CD4-positive, alpha-beta T cell (primary cell): Measurements from ENCODE around the gene FBXL19. TPM values are rescaled to one million over a fixed set of nuclear protein-coding genes. Genes with fewer than 3 reads are reported as not detected.
A peak's percentile ranks its signal among the peaks of the same experiment; 100 is the strongest.

Experiments used
- ATAC-seq: fragments of 200-7000 bp; cut with Tn5 transposase; one replicate; pipeline ENCODE4 v1.10.0; 2022; ENCODE audit warnings: mild to moderate bottlenecking; ENCODE audit not compliant: poor library complexity
- CTCF ChIA-PET: fragments of 350-600 bp; sonication (Branson Sonifier 250); formaldehyde crosslinking; loops from one replicate; lab custom pipeline; 2021; ENCODE audit warnings: antibody characterized with exemption, inconsistent platforms; lab: Charles Lee
- POLR2A ChIA-PET: fragments of 350-600 bp; sonication (Branson Sonifier 250); formaldehyde crosslinking; loops from one replicate; lab custom pipeline; 2021; ENCODE audit warnings: antibody characterized with exemption, inconsistent platforms; lab: Charles Lee
- DNase-seq, 14 experiments: peaks; one replicate each; pipeline ENCODE4 v3.0.0-alpha.2; 2013 to 2020; ENCODE audit warnings: mixed read lengths in 2 of 14
- H3K27ac ChIP-seq, 2 donors: one replicate each; pipeline versions ENCODE4 v1.5.1 to v1.7.0; 2013; ENCODE audit warnings: low read length in 2 of 2, low read depth in 1 of 2, mild to moderate bottlenecking in 1 of 2
- H3K27me3 ChIP-seq, 2 experiments: 1 replicate in 1 of 2; 2 replicates in 1 of 2; pipeline versions ENCODE4 v1.6.1 to v1.7.0; 2013; ENCODE audit warnings: low read length in 2 of 2, control low read depth in 1 of 2, mild to moderate bottlenecking in 1 of 2, moderate library complexity in 1 of 2; ENCODE audit not compliant: insufficient read depth in 2 of 2, control insufficient read depth in 1 of 2
- H3K36me3 ChIP-seq: one replicate; pipeline ENCODE4 v1.6.1; 2013; ENCODE audit warnings: low read length, control low read depth; ENCODE audit not compliant: insufficient read depth
- H3K4me1 ChIP-seq: one replicate; pipeline ENCODE4 v1.6.1; 2013; ENCODE audit warnings: low read length, control low read depth; ENCODE audit not compliant: insufficient read depth
- H3K4me3 ChIP-seq: one replicate; pipeline ENCODE4 v1.5.1; 2013; ENCODE audit warnings: mild to moderate bottlenecking, low read length, moderate library complexity
- H3K9me3 ChIP-seq, 2 experiments: 1 replicate in 1 of 2; 2 replicates in 1 of 2; pipeline versions ENCODE4 v1.6.1 to v1.7.0; 2013; ENCODE audit warnings: low read length in 2 of 2, mild to moderate bottlenecking in 2 of 2, control low read depth in 1 of 2, moderate library complexity in 1 of 2; ENCODE audit not compliant: control insufficient read depth in 1 of 2, insufficient read depth in 1 of 2
- H3K27ac Mint-ChIP-seq: one replicate; pipeline ENCODE4 v1.8.0; 2020; ENCODE audit warnings: mixed read lengths
- H3K27me3 Mint-ChIP-seq: one replicate; pipeline ENCODE4 v1.8.0; 2021; ENCODE audit warnings: mixed read lengths
- H3K36me3 Mint-ChIP-seq: one replicate; pipeline ENCODE4 v1.8.0; 2021; ENCODE audit warnings: low read depth, mixed read lengths
- H3K4me1 Mint-ChIP-seq: one replicate; pipeline ENCODE4 v1.8.0; 2021; ENCODE audit warnings: low read depth, mixed read lengths
- H3K4me3 Mint-ChIP-seq: one replicate; pipeline ENCODE4 v1.8.0; 2020; ENCODE audit warnings: mild to moderate bottlenecking, mixed read lengths
- H3K9me3 Mint-ChIP-seq: one replicate; pipeline ENCODE4 v1.8.0; 2020; ENCODE audit warnings: mixed read lengths
- intact Hi-C, 2 experiments: fragments of 100-400 bp; cut with DNase I in 1 of 2; cut with micrococcal nuclease in 1 of 2; formaldehyde crosslinking; loops; one replicate each; pipeline versions ENCODE4 v1.15.1 to v1.9.0; 2023 to 2025; cut with DNase I, micrococcal nuclease
- total RNA-seq, 174 experiments: library from RNA in 2 of 174; stranded (reverse) in 2 of 174; gene quantifications; one replicate each; pipeline ENCODE4 v1.2.3 and lab custom pipeline; 2021 to 2026
- TF ChIP-seq, protein P1 (sequence below): fragments of 200-600 bp; IDR thresholded peaks from one replicate; pipeline ENCODE4 v1.8.0; 2022; ENCODE audit warnings: antibody characterized with exemption, mild to moderate bottlenecking

FBXL19 gene
- total RNA-seq, 2 experiments from 2014 or later: 7.5 to 8.9 TPM

DNA sequence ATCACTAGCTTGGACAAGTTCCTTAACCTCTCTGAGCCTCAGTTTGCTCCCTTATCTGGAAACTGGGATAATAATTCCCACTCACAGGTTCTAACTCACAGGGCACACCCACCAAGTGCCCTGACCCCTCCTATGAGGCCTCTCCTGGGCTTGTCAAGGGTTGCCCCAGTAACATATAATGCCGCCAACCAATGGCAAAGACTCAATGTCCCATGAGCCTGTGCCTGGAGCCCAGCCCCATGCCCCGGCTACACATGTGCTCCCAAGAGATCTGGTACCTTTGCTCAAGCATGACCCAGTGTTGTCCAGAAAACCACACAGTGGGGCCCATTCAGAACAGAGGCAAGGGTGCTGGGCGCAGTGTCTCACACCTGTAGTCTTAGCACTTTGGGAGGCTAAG is 8.5 kb upstream of the FBXL19 start:
- Mint-ChIP-seq H3K27ac (no peak overlapping the region), H3K36me3 (no peaks in the 10 kb centered on the region), H3K9me3 (no peaks in the 10 kb centered on the region), H3K4me1 (no peaks in the 10 kb centered on the region), H3K4me3 (no peak overlapping the region), H3K27me3 (no peaks in the 10 kb centered on the region)
- DNase-seq: no peak
- intact Hi-C loops: no loop called here
- no peaks in the 10 kb centered on the region for H3K4me1 ChIP-seq
- no peak overlapping the region for H3K27ac ChIP-seq
- POLR2A ChIA-PET: no interaction called here
- TF ChIP-seq, protein P1, sequence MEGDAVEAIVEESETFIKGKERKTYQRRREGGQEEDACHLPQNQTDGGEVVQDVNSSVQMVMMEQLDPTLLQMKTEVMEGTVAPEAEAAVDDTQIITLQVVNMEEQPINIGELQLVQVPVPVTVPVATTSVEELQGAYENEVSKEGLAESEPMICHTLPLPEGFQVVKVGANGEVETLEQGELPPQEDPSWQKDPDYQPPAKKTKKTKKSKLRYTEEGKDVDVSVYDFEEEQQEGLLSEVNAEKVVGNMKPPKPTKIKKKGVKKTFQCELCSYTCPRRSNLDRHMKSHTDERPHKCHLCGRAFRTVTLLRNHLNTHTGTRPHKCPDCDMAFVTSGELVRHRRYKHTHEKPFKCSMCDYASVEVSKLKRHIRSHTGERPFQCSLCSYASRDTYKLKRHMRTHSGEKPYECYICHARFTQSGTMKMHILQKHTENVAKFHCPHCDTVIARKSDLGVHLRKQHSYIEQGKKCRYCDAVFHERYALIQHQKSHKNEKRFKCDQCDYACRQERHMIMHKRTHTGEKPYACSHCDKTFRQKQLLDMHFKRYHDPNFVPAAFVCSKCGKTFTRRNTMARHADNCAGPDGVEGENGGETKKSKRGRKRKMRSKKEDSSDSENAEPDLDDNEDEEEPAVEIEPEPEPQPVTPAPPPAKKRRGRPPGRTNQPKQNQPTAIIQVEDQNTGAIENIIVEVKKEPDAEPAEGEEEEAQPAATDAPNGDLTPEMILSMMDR: no peak
- H3K9me3 ChIP-seq: no peaks in the 10 kb centered on the region
- CTCF ChIA-PET: no interaction called here
- no peak overlapping the region for H3K4me3 ChIP-seq
- no peak for ATAC-seq
- H3K36me3 ChIP-seq: no peaks in the 10 kb centered on the region
- H3K27me3 ChIP-seq: no peaks in the 10 kb centered on the region

DNA sequence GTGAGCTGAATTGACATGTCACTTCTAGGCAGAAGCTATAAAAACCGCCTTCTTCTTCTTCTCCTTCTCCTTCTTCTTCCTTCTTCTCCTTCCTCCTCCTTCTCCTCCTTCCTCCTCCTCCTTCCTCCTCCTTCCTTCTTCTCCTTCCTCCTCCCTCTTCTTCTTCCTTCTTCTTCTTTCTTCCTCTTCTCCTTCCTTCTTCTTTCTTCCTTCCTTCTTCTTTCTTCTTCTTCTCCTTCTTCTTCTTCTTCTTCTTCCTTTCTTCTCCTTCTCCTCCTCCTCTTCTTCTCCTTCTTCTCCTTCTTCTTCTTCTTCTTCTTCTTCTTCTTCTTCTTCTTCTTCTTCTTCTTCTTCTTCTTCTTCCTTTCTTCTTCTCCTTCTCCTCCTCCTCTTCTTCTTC is 4.8 kb upstream of the FBXL19 start:
- Mint-ChIP-seq H3K9me3 (no peaks in the 10 kb centered on the region), H3K36me3 (peaks cover 7% of the 10 kb centered on the region), H3K4me3 (no peak overlapping the region), H3K27me3 (no peaks in the 10 kb centered on the region), H3K4me1 (peaks cover 10% of the 10 kb centered on the region), H3K27ac (no peak overlapping the region)
- ATAC-seq (no peak), DNase-seq (no peak)
- intact Hi-C loops: no loop called here
- TF ChIP-seq, protein P1: no peak
- H3K27me3 ChIP-seq: no peaks in the 10 kb centered on the region
- no peaks in the 10 kb centered on the region for H3K36me3 ChIP-seq
- no peak overlapping the region for H3K27ac ChIP-seq
- H3K9me3 ChIP-seq: no peaks in the 10 kb centered on the region
- ChIA-PET CTCF (interaction anchor here (1.2 kb wide), 1 partner anchor 74 kb away, joined by 5 read pairs; no protein-coding TSS in a partner anchor), POLR2A (interaction anchor here (1.3 kb wide), 1 partner anchor 74 kb away, joined by 3 read pairs; no protein-coding TSS in a partner anchor)
- peaks cover 11% of the 10 kb centered on the region for H3K4me1 ChIP-seq
- no peak overlapping the region for H3K4me3 ChIP-seq

DNA sequence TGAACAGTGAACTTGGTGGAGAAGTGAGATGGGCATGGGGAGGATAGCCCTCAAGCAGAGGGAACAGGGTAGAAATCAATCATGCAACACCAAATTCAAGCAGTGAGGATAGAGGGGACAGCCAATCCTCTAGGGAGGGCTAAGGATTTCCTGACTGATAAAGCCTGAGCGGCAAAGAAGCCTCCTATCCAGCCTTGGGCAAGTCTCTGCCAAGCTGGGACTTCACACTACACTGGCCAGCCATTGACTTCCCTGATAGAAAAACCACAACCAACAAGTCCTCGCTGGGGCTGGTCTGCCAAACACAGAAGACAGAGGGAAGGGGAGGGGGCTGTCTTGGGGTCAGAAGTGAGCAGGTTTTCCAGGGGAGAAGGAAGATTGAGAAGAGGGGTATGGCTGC is 2.5 kb upstream of the FBXL19 start:
- H3K36me3 ChIP-seq: no peaks in the 10 kb centered on the region
- peaks cover 23% of the 10 kb centered on the region for H3K4me1 ChIP-seq
- Mint-ChIP-seq H3K36me3 (peaks cover 7% of the 10 kb centered on the region), H3K4me1 (peaks cover 15% of the 10 kb centered on the region), H3K9me3 (no peaks in the 10 kb centered on the region), H3K27ac (no peak overlapping the region), H3K27me3 (no peaks in the 10 kb centered on the region), H3K4me3 (peak overlapping the region; percentile 99)
- no peak overlapping the region for H3K4me3 ChIP-seq
- ChIA-PET CTCF (interaction anchor here (1.9 to 2.6 kb wide), 2 partner anchors 19 to 76 kb away, joined by 5 to 14 read pairs; no protein-coding TSS in a partner anchor), POLR2A (interaction anchor here (1.4 kb wide), 1 partner anchor 19 kb away, joined by 3 read pairs; no protein-coding TSS in a partner anchor)
- no peak for ATAC-seq
- no peak overlapping the region for H3K27ac ChIP-seq
- H3K27me3 ChIP-seq: no peaks in the 10 kb centered on the region
- intact Hi-C loops: loop anchor here (1.0 to 10.0 kb wide), 7 partner anchors 18 to 926 kb away; partner anchors contain the start of genes HIRIP3 (in 1 of the 2), INO80E (in 1 of the 2), MYL11 (in 1 of the 2) and PHKG2 (in 1 of the 2)
- TF ChIP-seq, protein P1: no peak
- DNase-seq: no peak
- no peaks in the 10 kb centered on the region for H3K9me3 ChIP-seq
